Colonic mucosa (tissue), 4 donors: Measurements from ENCODE around the gene WNT7B. TPM values are rescaled to one million over a fixed set of nuclear protein-coding genes. Genes with fewer than 3 reads are reported as not detected.

Source experiments
- DNase-seq: peaks from one replicate; pipeline ENCODE4 v3.0.0-alpha.2; 2020
- H3K27ac ChIP-seq: fragments of 200-600 bp; one replicate; pipeline ENCODE4 v1.8.0; 2021
- H3K27me3 ChIP-seq: fragments of 200-600 bp; one replicate; pipeline ENCODE4 v1.8.0; 2021
- H3K36me3 ChIP-seq: fragments of 200-600 bp; one replicate; pipeline ENCODE4 v1.8.0; 2021
- H3K4me1 ChIP-seq: fragments of 200-600 bp; one replicate; pipeline ENCODE4 v1.8.0; 2021; ENCODE audit warnings: mild to moderate bottlenecking
- H3K4me3 ChIP-seq: fragments of 200-600 bp; one replicate; pipeline ENCODE4 v1.8.0; 2021
- H3K9ac ChIP-seq, 2 donors: one replicate each; pipeline ENCODE4 v1.7.0; 2013; ENCODE audit warnings: control low read depth in 2 of 2, low read depth in 2 of 2, low read length in 2 of 2
- H3K9me3 ChIP-seq: fragments of 200-600 bp; one replicate; pipeline ENCODE4 v1.8.0; 2021
- CTCF ChIP-seq: fragments of 200-600 bp; IDR thresholded peaks from one replicate; pipeline ENCODE4 v1.8.0; 2022; ENCODE audit warnings: antibody characterized with exemption, mild to moderate bottlenecking
- intact Hi-C: fragments of 100-400 bp; cut with DNase I; formaldehyde crosslinking; loops from one replicate; pipeline ENCODE4 v1.14.1; 2022
- total RNA-seq, 2 donors: library from RNA; stranded (reverse); fragmentation: NEBNext Ultra II Directional in 1 of 2; extraction: Animal tissue kit (Norgen Biotek cat#: 25700) in 1 of 2; gene quantifications; one replicate each; pipeline ENCODE4 v1.2.1, GENCODE V29; 2021
- donor health status: healthy.
- donor health status: DM: no; HTN: no; CAD: no.
- donor health status: DM: no; HTN: no; CAD: no.

WNT7B gene
- total RNA-seq, 2 donors from 2014 or later: 0.12 TPM; not detected in 1

DNA sequence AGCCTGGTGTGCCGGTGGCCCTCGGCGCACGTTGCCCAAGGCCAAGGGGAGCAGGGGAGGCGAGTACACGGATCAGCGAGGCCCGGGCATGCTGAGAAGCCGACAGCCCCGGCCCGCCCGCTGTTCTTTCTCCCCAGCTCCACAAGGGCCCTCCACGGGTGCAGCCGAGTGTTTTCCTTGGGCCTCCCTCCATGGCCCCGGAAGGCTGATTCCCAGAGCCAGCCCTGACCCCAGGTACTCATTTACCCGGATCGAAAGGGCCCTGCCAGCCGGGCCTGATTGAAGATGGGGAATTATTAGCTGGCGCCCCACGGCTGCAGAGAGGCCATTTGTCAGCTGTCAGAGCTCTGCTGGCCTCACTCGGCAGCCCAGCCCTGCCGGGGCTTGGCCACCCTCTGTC, 53.1 kb downstream of the WNT7B start:
- Histone ChIP-seq H3K4me1 (no peaks in the 10 kb centered on the region), H3K36me3 (no peaks in the 10 kb centered on the region), H3K9me3 (no peaks in the 10 kb centered on the region), H3K9ac (no peak overlapping the region), H3K27me3 (no peaks in the 10 kb centered on the region), H3K27ac (no peak overlapping the region), H3K4me3 (no peak overlapping the region)
- no peak for TF ChIP-seq CTCF
- no peak for DNase-seq
- intact Hi-C loops: no loop called here

DNA sequence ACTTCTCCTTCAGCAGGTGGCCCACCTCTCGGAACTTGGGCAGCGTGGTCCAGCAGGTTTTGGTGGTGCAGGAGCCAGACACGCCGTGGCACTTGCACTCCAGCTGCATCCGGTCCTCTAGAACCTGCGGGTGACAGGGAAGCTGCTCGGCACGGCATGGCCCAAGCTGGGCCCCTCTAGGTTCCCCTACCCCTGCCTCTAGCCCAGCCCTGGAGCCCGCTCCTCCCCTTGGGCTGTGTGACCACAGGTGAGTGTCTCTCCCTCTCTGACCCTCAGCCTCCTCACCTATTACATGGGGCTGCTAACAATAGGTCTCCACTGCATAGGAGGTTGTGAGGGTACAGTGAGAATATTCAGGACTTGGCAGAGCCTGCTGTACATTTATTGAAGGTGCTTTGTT, 53.8 kb downstream of the WNT7B start:
- no peak for DNase-seq
- intact Hi-C loops: no loop called here
- no peak overlapping the region for H3K27ac ChIP-seq
- no peak overlapping the region for H3K9ac ChIP-seq
- H3K4me1 ChIP-seq: no peaks in the 10 kb centered on the region
- no peak overlapping the region for H3K4me3 ChIP-seq
- no peaks in the 10 kb centered on the region for H3K9me3 ChIP-seq
- TF ChIP-seq CTCF: no peak
- no peaks in the 10 kb centered on the region for H3K36me3 ChIP-seq
- no peaks in the 10 kb centered on the region for H3K27me3 ChIP-seq

DNA sequence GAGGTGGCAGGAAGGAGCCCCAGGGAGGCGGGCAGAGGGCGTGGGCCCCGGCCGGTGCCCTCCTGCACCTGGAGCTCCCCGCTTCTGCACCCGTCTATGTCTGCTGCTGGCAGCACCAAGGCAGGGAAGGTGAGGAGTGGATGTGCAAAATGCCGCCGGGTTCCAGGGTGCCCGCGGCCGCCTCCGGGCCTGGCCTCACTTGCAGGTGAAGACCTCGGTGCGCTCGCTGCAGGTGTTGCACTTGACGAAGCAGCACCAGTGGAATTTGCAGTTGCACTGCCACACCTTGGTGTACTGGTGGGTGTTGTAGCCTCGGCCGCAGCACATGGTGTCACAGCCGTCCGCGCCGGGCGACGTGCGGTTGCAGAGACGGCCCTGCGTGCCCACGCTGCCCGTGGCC, 54.3 kb downstream of the WNT7B start:
- TF ChIP-seq CTCF: no peak
- DNase-seq: no peak
- Histone ChIP-seq H3K4me1 (no peaks in the 10 kb centered on the region), H3K27me3 (no peaks in the 10 kb centered on the region), H3K4me3 (no peak overlapping the region), H3K9me3 (no peaks in the 10 kb centered on the region), H3K27ac (no peak overlapping the region), H3K36me3 (no peaks in the 10 kb centered on the region), H3K9ac (no peak overlapping the region)
- intact Hi-C loops: no loop called here

DNA sequence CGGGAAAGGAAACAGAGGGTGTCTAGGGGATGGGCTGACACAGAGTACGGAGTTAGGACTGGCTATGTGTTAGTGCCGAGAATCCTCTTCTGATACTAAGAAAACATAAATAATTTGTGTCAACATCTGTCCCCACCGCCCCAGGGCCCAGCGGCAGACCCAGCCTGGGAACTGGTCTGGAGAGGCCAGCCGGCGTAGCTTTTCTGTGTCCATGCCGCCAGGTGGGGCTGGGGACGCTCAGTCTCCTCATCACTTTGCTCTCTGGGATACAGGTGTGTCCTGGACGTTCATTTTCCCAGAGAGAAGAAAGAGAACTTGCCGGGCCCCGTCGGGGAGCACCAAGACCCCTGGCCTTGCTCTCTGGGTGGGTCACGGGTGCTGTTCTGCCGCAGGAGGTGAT, 54.7 kb downstream of the WNT7B start:
- intact Hi-C loops: no loop called here
- Histone ChIP-seq H3K27me3 (no peaks in the 10 kb centered on the region), H3K36me3 (no peaks in the 10 kb centered on the region), H3K4me3 (no peak overlapping the region), H3K9me3 (no peaks in the 10 kb centered on the region), H3K9ac (no peak overlapping the region), H3K4me1 (no peaks in the 10 kb centered on the region), H3K27ac (no peak overlapping the region)
- DNase-seq: no peak
- TF ChIP-seq CTCF: no peak

- no peaks in the 10 kb centered on the region for H3K4me1 ChIP-seq
- H3K27me3 ChIP-seq: no peaks in the 10 kb centered on the region
- intact Hi-C loops: no loop called here
- TF ChIP-seq CTCF: no peak
- H3K9me3 ChIP-seq: no peaks in the 10 kb centered on the region
- no peak overlapping the region for H3K27ac ChIP-seq
- no peaks in the 10 kb centered on the region for H3K36me3 ChIP-seq
- no peak overlapping the region for H3K4me3 ChIP-seq
- H3K9ac ChIP-seq: no peak overlapping the region
- DNase-seq: no peak
Observed at GRCh38 chr22:45919504-45920286, 57.3 kb downstream of the WNT7B start.
